GM23338 (cell line): ENCODE results near the gene YWHAQ. TPM values are rescaled to one million over a fixed set of nuclear protein-coding genes. Genes with fewer than 3 reads are reported as not detected.

Experiments used
- ATAC-seq: fragments of 200-7000 bp; cut with Tn5 transposase; 3 replicates; pipeline ENCODE4 v1.9.1; 2020
- DNase-seq: peaks from one replicate; pipeline ENCODE4 v3.0.0-alpha.2; 2015; ENCODE audit warnings: low spot score
- H2AFZ ChIP-seq: fragments of 200-600 bp; sonication (generic); 2 replicates; pipeline ENCODE4 v1.8.0; 2016; ENCODE audit warnings: antibody characterized with exemption, mild to moderate bottlenecking, moderate library complexity
- H3F3A ChIP-seq: fragments of 200-600 bp; sonication (generic); replicated peaks from 2 replicates; pipeline ENCODE4 v1.8.0; 2017; ENCODE audit warnings: antibody characterized with exemption, mixed run types, low read depth
- H3K27ac ChIP-seq: fragments of 200-600 bp; sonication (generic); 2 replicates; pipeline ENCODE4 v1.6.1; 2016; ENCODE audit warnings: low read depth
- H3K27me3 ChIP-seq: fragments of 200-600 bp; sonication (generic); 2 replicates; pipeline ENCODE4 v1.8.0; 2016; ENCODE audit warnings: mild to moderate bottlenecking, mixed run types, moderate library complexity; ENCODE audit not compliant: insufficient read depth
- H3K36me3 ChIP-seq: fragments of 200-600 bp; sonication (generic); 2 replicates; pipeline ENCODE4 v1.8.0; 2016; ENCODE audit warnings: mild to moderate bottlenecking; ENCODE audit not compliant: insufficient read depth
- H3K4me1 ChIP-seq: fragments of 200-600 bp; sonication (generic); 2 replicates; pipeline ENCODE4 v1.8.0; 2016; ENCODE audit warnings: mild to moderate bottlenecking, moderate library complexity; ENCODE audit not compliant: insufficient read depth
- H3K4me2 ChIP-seq: fragments of 200-600 bp; sonication (generic); 2 replicates; pipeline ENCODE4 v1.7.1; 2017; ENCODE audit warnings: mixed run types
- H3K4me3 ChIP-seq: fragments of 200-600 bp; sonication (generic); 2 replicates; pipeline ENCODE4 v1.6.1; 2016; ENCODE audit warnings: mixed run types
- H3K79me2 ChIP-seq: fragments of 200-600 bp; sonication (generic); replicated peaks from 2 replicates; pipeline ENCODE4 v1.8.0; 2017; ENCODE audit warnings: mild to moderate bottlenecking; ENCODE audit not compliant: insufficient read depth
- H3K9me2 ChIP-seq: fragments of 200-600 bp; sonication (generic); 2 replicates; pipeline ENCODE4 v1.8.0; 2017; ENCODE audit not compliant: insufficient read depth
- H4K20me1 ChIP-seq: fragments of 200-600 bp; sonication (generic); replicated peaks from 2 replicates; pipeline ENCODE4 v1.8.0; 2017; ENCODE audit warnings: mild to moderate bottlenecking; ENCODE audit not compliant: insufficient read depth
- H3K27ac Mint-ChIP-seq: 2 replicates; pipeline ENCODE4 v1.8.0; 2020; ENCODE audit warnings: inconsistent platforms, mild to moderate bottlenecking, moderate library complexity, mixed read lengths
- H3K27me3 Mint-ChIP-seq: 3 replicates; pipeline ENCODE4 v1.8.0; 2022; ENCODE audit warnings: low read depth, mild to moderate bottlenecking, moderate library complexity, mixed read lengths, inconsistent platforms; ENCODE audit not compliant: insufficient read depth, poor library complexity
- H3K36me3 Mint-ChIP-seq: 3 replicates; pipeline ENCODE4 v1.8.0; 2021; ENCODE audit warnings: low read depth, mild to moderate bottlenecking, inconsistent platforms, moderate library complexity, mixed read lengths
- H3K4me1 Mint-ChIP-seq: 3 replicates; pipeline ENCODE4 v1.8.0; 2020; ENCODE audit warnings: mild to moderate bottlenecking, inconsistent platforms, mixed read lengths
- H3K4me3 Mint-ChIP-seq: 3 replicates; pipeline ENCODE4 v1.8.0; 2021; ENCODE audit warnings: moderate library complexity, mild to moderate bottlenecking, inconsistent platforms, mixed read lengths
- H3K9me3 Mint-ChIP-seq: 3 replicates; pipeline ENCODE4 v1.8.0; 2020; ENCODE audit warnings: moderate library complexity, mild to moderate bottlenecking, inconsistent platforms, mixed read lengths
- CREB1 ChIP-seq: fragments of 250-450 bp; sonication (Bioruptor Pico); IDR thresholded peaks from 2 replicates; pipeline ENCODE4 v1.5.0; 2020; ENCODE audit warnings: low read depth, mild to moderate bottlenecking, moderate library complexity
- EZH2phosphoT487 ChIP-seq: fragments of 200-600 bp; sonication (generic); IDR thresholded peaks from one replicate; pipeline ENCODE4 v1.8.1; 2018; ENCODE audit warnings: antibody characterized with exemption; ENCODE audit not compliant: unreplicated experiment
- JUNB ChIP-seq: IDR thresholded peaks from one replicate; pipeline ENCODE4 v1.6.1; 2016; ENCODE audit warnings: antibody characterized with exemption; ENCODE audit not compliant: unreplicated experiment
- NANOG ChIP-seq: IDR thresholded peaks from 2 replicates; pipeline ENCODE4 v1.6.1; 2016; ENCODE audit warnings: antibody characterized with exemption, borderline replicate concordance
- POLR2AphosphoS5 ChIP-seq: IDR thresholded peaks from 2 replicates; pipeline ENCODE4 v1.6.1; 2016; ENCODE audit warnings: antibody characterized with exemption, low read depth
- STAT1 ChIP-seq: IDR thresholded peaks from one replicate; pipeline ENCODE4 v1.6.1; 2016; ENCODE audit warnings: antibody characterized with exemption; ENCODE audit not compliant: unreplicated experiment
- ZNF114 ChIP-seq: fragments of 250-450 bp; sonication (Bioruptor Pico); IDR thresholded peaks from 2 replicates; pipeline ENCODE4 v1.5.0; 2020; ENCODE audit warnings: mild to moderate bottlenecking, moderate library complexity
- ZNF331 ChIP-seq: fragments of 250-450 bp; sonication (Bioruptor Pico); IDR thresholded peaks from 2 replicates; pipeline ENCODE4 v1.5.0; 2020; ENCODE audit warnings: low read depth, mild to moderate bottlenecking, moderate library complexity
- polyA plus RNA-seq: library from polyadenylated mRNA; unstranded; fragments of >200 nt; fragmentation: Nextera tagmentation; extraction: Ambion mirVana; gene quantifications from 2 replicates; pipeline ENCODE4 v1.2.1, GENCODE V29; 2016
- total RNA-seq: library from RNA; depleted of rRNA; stranded (reverse); fragments of >200 nt; shearing (Covaris generic); gene quantifications from 2 replicates; pipeline ENCODE4 v1.2.3, GENCODE V29; 2014
- TF ChIP-seq, protein P1 (sequence below): IDR thresholded peaks from one replicate; pipeline ENCODE4 v1.6.1; 2018; ENCODE audit warnings: antibody characterized with exemption; ENCODE audit not compliant: unreplicated experiment
- TF ChIP-seq, protein P2 (sequence below), 2 experiments: fragments of 200-600 bp in 1 of 2; sonication (generic) in 1 of 2; conservative IDR thresholded peaks; 2 replicates each; pipeline versions ENCODE4 v1.5.1 to v1.6.1; 2016 to 2017; ENCODE audit warnings: antibody characterized with exemption in 2 of 2, low read depth in 2 of 2, mild to moderate bottlenecking in 2 of 2, moderate library complexity in 1 of 2
- TF ChIP-seq, protein P3 (sequence below): IDR thresholded peaks from 2 replicates; pipeline ENCODE4 v1.6.1; 2016; ENCODE audit warnings: antibody characterized with exemption

The YWHAQ gene
- total and polyA plus RNA-seq, 2 experiments from 2014 or later: 295 to 464 TPM

DNA sequence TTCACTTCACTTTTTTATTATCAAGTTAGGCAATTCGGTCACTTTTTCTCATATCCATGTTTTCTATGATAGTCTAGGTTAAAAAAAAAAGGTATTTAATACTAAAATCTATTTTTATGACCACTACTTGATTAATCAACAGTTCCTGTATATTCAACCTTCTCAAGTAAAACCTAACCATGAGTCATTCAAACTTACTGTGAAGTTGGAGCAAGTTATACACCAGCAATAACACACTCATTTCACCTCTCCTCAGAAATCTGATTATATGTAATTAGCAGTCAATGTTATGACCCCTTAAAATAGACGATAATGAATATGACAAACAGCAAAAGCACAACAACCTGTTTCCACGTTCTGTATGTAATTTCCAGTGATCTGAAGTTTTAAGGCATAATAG lies 40.2 kb downstream of the YWHAQ start (continued):
- TF ChIP-seq, protein P1, sequence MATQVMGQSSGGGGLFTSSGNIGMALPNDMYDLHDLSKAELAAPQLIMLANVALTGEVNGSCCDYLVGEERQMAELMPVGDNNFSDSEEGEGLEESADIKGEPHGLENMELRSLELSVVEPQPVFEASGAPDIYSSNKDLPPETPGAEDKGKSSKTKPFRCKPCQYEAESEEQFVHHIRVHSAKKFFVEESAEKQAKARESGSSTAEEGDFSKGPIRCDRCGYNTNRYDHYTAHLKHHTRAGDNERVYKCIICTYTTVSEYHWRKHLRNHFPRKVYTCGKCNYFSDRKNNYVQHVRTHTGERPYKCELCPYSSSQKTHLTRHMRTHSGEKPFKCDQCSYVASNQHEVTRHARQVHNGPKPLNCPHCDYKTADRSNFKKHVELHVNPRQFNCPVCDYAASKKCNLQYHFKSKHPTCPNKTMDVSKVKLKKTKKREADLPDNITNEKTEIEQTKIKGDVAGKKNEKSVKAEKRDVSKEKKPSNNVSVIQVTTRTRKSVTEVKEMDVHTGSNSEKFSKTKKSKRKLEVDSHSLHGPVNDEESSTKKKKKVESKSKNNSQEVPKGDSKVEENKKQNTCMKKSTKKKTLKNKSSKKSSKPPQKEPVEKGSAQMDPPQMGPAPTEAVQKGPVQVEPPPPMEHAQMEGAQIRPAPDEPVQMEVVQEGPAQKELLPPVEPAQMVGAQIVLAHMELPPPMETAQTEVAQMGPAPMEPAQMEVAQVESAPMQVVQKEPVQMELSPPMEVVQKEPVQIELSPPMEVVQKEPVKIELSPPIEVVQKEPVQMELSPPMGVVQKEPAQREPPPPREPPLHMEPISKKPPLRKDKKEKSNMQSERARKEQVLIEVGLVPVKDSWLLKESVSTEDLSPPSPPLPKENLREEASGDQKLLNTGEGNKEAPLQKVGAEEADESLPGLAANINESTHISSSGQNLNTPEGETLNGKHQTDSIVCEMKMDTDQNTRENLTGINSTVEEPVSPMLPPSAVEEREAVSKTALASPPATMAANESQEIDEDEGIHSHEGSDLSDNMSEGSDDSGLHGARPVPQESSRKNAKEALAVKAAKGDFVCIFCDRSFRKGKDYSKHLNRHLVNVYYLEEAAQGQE: no peak
- TF ChIP-seq CREB1 (CRISPR knock-in tag) (no peak), STAT1 (no peak), ZNF114 (no peak), NANOG (no peak), JUNB (no peak), EZH2phosphoT487 (no peak)
- TF ChIP-seq, protein P2, sequence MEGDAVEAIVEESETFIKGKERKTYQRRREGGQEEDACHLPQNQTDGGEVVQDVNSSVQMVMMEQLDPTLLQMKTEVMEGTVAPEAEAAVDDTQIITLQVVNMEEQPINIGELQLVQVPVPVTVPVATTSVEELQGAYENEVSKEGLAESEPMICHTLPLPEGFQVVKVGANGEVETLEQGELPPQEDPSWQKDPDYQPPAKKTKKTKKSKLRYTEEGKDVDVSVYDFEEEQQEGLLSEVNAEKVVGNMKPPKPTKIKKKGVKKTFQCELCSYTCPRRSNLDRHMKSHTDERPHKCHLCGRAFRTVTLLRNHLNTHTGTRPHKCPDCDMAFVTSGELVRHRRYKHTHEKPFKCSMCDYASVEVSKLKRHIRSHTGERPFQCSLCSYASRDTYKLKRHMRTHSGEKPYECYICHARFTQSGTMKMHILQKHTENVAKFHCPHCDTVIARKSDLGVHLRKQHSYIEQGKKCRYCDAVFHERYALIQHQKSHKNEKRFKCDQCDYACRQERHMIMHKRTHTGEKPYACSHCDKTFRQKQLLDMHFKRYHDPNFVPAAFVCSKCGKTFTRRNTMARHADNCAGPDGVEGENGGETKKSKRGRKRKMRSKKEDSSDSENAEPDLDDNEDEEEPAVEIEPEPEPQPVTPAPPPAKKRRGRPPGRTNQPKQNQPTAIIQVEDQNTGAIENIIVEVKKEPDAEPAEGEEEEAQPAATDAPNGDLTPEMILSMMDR (conservative IDR thresholded peaks at IDR 0.05; ENCODE audit: low read depth in 2 of 2): no peak

DNA sequence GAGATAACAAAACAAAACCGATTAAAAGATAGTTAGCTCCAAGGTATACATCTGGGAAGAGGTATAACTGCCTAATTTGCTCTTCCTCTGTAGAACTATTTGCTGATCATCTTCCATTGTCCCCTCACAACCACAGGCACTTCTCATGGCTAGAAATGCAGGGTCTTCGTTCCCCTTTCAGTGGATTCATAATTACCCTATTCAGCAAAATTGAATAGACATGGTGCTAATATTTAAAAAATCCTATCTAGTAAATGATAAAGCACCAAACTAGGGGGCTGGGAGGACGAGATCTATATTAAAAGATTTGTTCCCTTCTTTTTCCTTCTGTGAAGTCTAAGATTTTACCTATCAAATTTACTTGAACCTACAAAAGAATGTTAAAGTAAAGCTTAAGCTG lies 44.3 kb downstream of the YWHAQ start:
- H3K4me2 ChIP-seq: no peak overlapping the region
- H3K27me3 ChIP-seq: no peaks in the 10 kb centered on the region
- H3K36me3 Mint-ChIP-seq: peaks cover 64% of the 10 kb centered on the region
- no peak overlapping the region for H3K27ac Mint-ChIP-seq
- ATAC-seq (no peak), DNase-seq (no peak)
- H3K27me3 Mint-ChIP-seq: no peaks in the 10 kb centered on the region
- H3K79me2 ChIP-seq: peaks cover 52% of the 10 kb centered on the region
- no peak overlapping the region for H3K4me3 ChIP-seq
- no peaks in the 10 kb centered on the region for H3K4me1 Mint-ChIP-seq
- H2AFZ ChIP-seq: no peak overlapping the region
- H3F3A ChIP-seq: no peaks in the 10 kb centered on the region
- peaks cover 26% of the 10 kb centered on the region for H4K20me1 ChIP-seq
- no peaks in the 10 kb centered on the region for H3K4me1 ChIP-seq
- no peak overlapping the region for H3K4me3 Mint-ChIP-seq
- H3K9me3 Mint-ChIP-seq: no peaks in the 10 kb centered on the region
- TF ChIP-seq, protein P3, sequence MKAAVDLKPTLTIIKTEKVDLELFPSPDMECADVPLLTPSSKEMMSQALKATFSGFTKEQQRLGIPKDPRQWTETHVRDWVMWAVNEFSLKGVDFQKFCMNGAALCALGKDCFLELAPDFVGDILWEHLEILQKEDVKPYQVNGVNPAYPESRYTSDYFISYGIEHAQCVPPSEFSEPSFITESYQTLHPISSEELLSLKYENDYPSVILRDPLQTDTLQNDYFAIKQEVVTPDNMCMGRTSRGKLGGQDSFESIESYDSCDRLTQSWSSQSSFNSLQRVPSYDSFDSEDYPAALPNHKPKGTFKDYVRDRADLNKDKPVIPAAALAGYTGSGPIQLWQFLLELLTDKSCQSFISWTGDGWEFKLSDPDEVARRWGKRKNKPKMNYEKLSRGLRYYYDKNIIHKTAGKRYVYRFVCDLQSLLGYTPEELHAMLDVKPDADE: no peak
- TF ChIP-seq POLR2AphosphoS5: no peak
- no peak for TF ChIP-seq JUNB
- TF ChIP-seq, protein P2 (conservative IDR thresholded peaks at IDR 0.05; ENCODE audit: low read depth in 2 of 2): no peak
- no peak for TF ChIP-seq ZNF114
- no peak for TF ChIP-seq EZH2phosphoT487
- no peak for TF ChIP-seq ZNF331
- no peak overlapping the region for H3K27ac ChIP-seq
- H3K36me3 ChIP-seq: peaks cover 27% of the 10 kb centered on the region
- H3K9me2 ChIP-seq: no peaks in the 10 kb centered on the region
